ENCODE results near the gene IL12RB2.

- no peak for TF ChIP-seq CTCF (IDR thresholded peaks at IDR 0.05)
- TF ChIP-seq EZH2 (IDR thresholded peaks at IDR 0.05): no peak
These were observed 6.4 kb downstream of the IL12RB2 start for GRCh38 chr1:67313934-67314671.

Data from neural progenitor cell (in vitro differentiated cells).